ENCODE data around the gene ARHGEF18. TPM values are rescaled to one million over a fixed set of nuclear protein-coding genes. Genes with fewer than 3 reads are reported as not detected.
"Not testable (repeated sequence)": the region's sequence is repeated elsewhere in the genome, so short reads cannot be mapped to it uniquely, and the experiment has no call there.

The ARHGEF18 gene
- total RNA-seq, 3 donors from 2014 or later, result 33.2 to 38.6 (median 35.4) TPM

GRCh38 chr19:7336321-7336973 is 12.3 kb upstream of the ARHGEF18 start:
- no peaks in the 10 kb centered on the region for H3K9me3 Mint-ChIP-seq
- H3K27me3 Mint-ChIP-seq (ENCODE audit: low read depth), result no peaks in the 10 kb centered on the region
- DNase-seq (no peak), ATAC-seq (no peak)
- peaks cover 26% of the 10 kb centered on the region for H3K4me1 Mint-ChIP-seq (ENCODE audit: low read depth)
- no peaks in the 10 kb centered on the region for H3K36me3 Mint-ChIP-seq (ENCODE audit: insufficient read depth)
- H3K4me3 Mint-ChIP-seq, result no peak overlapping the region

- no peak for DNase-seq
- H3K4me1 Mint-ChIP-seq (ENCODE audit: low read depth), result peaks cover 29% of the 10 kb centered on the region
- no peaks in the 10 kb centered on the region for H3K9me3 Mint-ChIP-seq
- no peak overlapping the region for H3K4me3 Mint-ChIP-seq
- H3K27me3 Mint-ChIP-seq (ENCODE audit: low read depth), result no peaks in the 10 kb centered on the region
- ATAC-seq, result peak; percentile 68 to 70
- no peaks in the 10 kb centered on the region for H3K36me3 Mint-ChIP-seq (ENCODE audit: insufficient read depth)
Measured at GRCh38 chr19:7337380-7338194, 11.2 kb upstream of the ARHGEF18 start.

GRCh38 chr19:7340959-7341837 is 7.5 kb upstream of the ARHGEF18 start:
- DNase-seq (peak; percentile 88), ATAC-seq (peak; percentile 15 to 44)
- Mint-ChIP-seq H3K4me1 (ENCODE audit: low read depth) (peaks cover 48% of the 10 kb centered on the region), H3K9me3 (no peaks in the 10 kb centered on the region), H3K4me3 (no peak overlapping the region), H3K27me3 (ENCODE audit: low read depth) (no peaks in the 10 kb centered on the region), H3K36me3 (ENCODE audit: insufficient read depth) (no peaks in the 10 kb centered on the region)

GRCh38 chr19:7342143-7342542 is 6.6 kb upstream of the ARHGEF18 start:
- Mint-ChIP-seq H3K4me3 (no peak overlapping the region), H3K36me3 (ENCODE audit: insufficient read depth) (no peaks in the 10 kb centered on the region), H3K4me1 (ENCODE audit: low read depth) (peaks cover 50% of the 10 kb centered on the region), H3K9me3 (no peaks in the 10 kb centered on the region), H3K27me3 (ENCODE audit: low read depth) (no peaks in the 10 kb centered on the region)
- DNase-seq (no peak), ATAC-seq (no peak)

- Mint-ChIP-seq H3K4me3 (peak overlapping the region; percentile 82), H3K4me1 (ENCODE audit: low read depth) (peaks cover 57% of the 10 kb centered on the region), H3K36me3 (ENCODE audit: insufficient read depth) (peaks cover 2% of the 10 kb centered on the region), H3K9me3 (no peaks in the 10 kb centered on the region), H3K27me3 (ENCODE audit: low read depth) (no peaks in the 10 kb centered on the region)
- ATAC-seq, result no peak
- DNase-seq, result no peak
Measured at GRCh38 chr19:7346488-7346971, 2.2 kb upstream of the ARHGEF18 start.

GRCh38 chr19:7346997-7347396 is 1.7 kb upstream of the ARHGEF18 start:
- not testable (repeated sequence) for H3K36me3 Mint-ChIP-seq (ENCODE audit: insufficient read depth); DNase-seq; ATAC-seq; H3K9me3 Mint-ChIP-seq; H3K27me3 Mint-ChIP-seq (ENCODE audit: low read depth)
- H3K4me3 Mint-ChIP-seq, result peak overlapping the region; percentile 82
- H3K4me1 Mint-ChIP-seq (ENCODE audit: low read depth), result peaks cover 61% of the 10 kb centered on the region

GRCh38 chr19:7349231-7349591 is 474 bp downstream of the ARHGEF18 start:
- ATAC-seq (peak; percentile 1 to 4), DNase-seq (no peak)
- Mint-ChIP-seq H3K4me3 (peak overlapping the region; percentile 83), H3K9me3 (peaks cover 6% of the 10 kb centered on the region), H3K36me3 (ENCODE audit: insufficient read depth) (peaks cover 7% of the 10 kb centered on the region), H3K27me3 (ENCODE audit: low read depth) (no peaks in the 10 kb centered on the region), H3K4me1 (ENCODE audit: low read depth) (peaks cover 69% of the 10 kb centered on the region)

- peaks cover 15% of the 10 kb centered on the region for H3K36me3 Mint-ChIP-seq (ENCODE audit: insufficient read depth)
- peak; percentile 35 to 36 for ATAC-seq
- no peaks in the 10 kb centered on the region for H3K27me3 Mint-ChIP-seq (ENCODE audit: low read depth)
- peaks cover 6% of the 10 kb centered on the region for H3K9me3 Mint-ChIP-seq
- H3K4me1 Mint-ChIP-seq (ENCODE audit: low read depth), result peaks cover 72% of the 10 kb centered on the region
- peak; percentile 25 for DNase-seq
- peak overlapping the region; percentile 83 for H3K4me3 Mint-ChIP-seq
Measured at GRCh38 chr19:7349961-7350711, 1.4 kb downstream of the ARHGEF18 start.

GRCh38 chr19:7351861-7352260 is 3.1 kb downstream of the ARHGEF18 start:
- ATAC-seq (no peak), DNase-seq (no peak)
- Mint-ChIP-seq H3K36me3 (ENCODE audit: insufficient read depth) (peaks cover 18% of the 10 kb centered on the region), H3K27me3 (ENCODE audit: low read depth) (no peaks in the 10 kb centered on the region), H3K4me3 (peak overlapping the region; percentile 52), H3K4me1 (ENCODE audit: low read depth) (peaks cover 68% of the 10 kb centered on the region), H3K9me3 (peaks cover 6% of the 10 kb centered on the region)

GRCh38 chr19:7355151-7355820 is 6.5 kb downstream of the ARHGEF18 start:
- DNase-seq (no peak), ATAC-seq (no peak)
- no peaks in the 10 kb centered on the region for H3K27me3 Mint-ChIP-seq (ENCODE audit: low read depth)
- H3K36me3 Mint-ChIP-seq (ENCODE audit: insufficient read depth), result peaks cover 30% of the 10 kb centered on the region
- H3K4me3 Mint-ChIP-seq, result no peak overlapping the region
- peaks cover 6% of the 10 kb centered on the region for H3K9me3 Mint-ChIP-seq
- H3K4me1 Mint-ChIP-seq (ENCODE audit: low read depth), result peaks cover 76% of the 10 kb centered on the region

GRCh38 chr19:7355871-7356270 is 7.1 kb downstream of the ARHGEF18 start:
- Mint-ChIP-seq H3K9me3 (peaks cover 6% of the 10 kb centered on the region), H3K4me1 (ENCODE audit: low read depth) (peaks cover 78% of the 10 kb centered on the region), H3K4me3 (no peak overlapping the region), H3K36me3 (ENCODE audit: insufficient read depth) (peaks cover 28% of the 10 kb centered on the region), H3K27me3 (ENCODE audit: low read depth) (no peaks in the 10 kb centered on the region)
- ATAC-seq, result no peak
- DNase-seq, result no peak

GRCh38 chr19:7356899-7357627 is 8.3 kb downstream of the ARHGEF18 start:
- DNase-seq, result no peak
- Mint-ChIP-seq H3K4me3 (no peak overlapping the region), H3K27me3 (ENCODE audit: low read depth) (no peaks in the 10 kb centered on the region), H3K36me3 (ENCODE audit: insufficient read depth) (peaks cover 25% of the 10 kb centered on the region), H3K4me1 (ENCODE audit: low read depth) (peaks cover 78% of the 10 kb centered on the region), H3K9me3 (peaks cover 2% of the 10 kb centered on the region)
- no peak for ATAC-seq
